Mesothelial cell of epicardium (in vitro differentiated cells): ENCODE measurements around the gene INTS6. TPM values are rescaled to one million over a fixed set of nuclear protein-coding genes. Genes with fewer than 3 reads are reported as not detected.

Experiments
- DNase-seq, 2 experiments: peaks; one replicate each; pipeline ENCODE4 v3.0.0; 2021; ENCODE audit warnings: low spot score in 2 of 2; ENCODE audit not compliant: unreplicated experiment in 2 of 2
- H3K27ac Mint-ChIP-seq: 2 replicates; pipeline ENCODE4 v1.8.0; 2021; ENCODE audit warnings: mixed read lengths
- H3K27me3 Mint-ChIP-seq: 2 replicates; pipeline ENCODE4 v1.8.0; 2021; ENCODE audit warnings: low read depth, mixed read lengths
- H3K36me3 Mint-ChIP-seq: 2 replicates; pipeline ENCODE4 v1.8.0; 2021; ENCODE audit warnings: mixed read lengths
- H3K4me1 Mint-ChIP-seq: 2 replicates; pipeline ENCODE4 v1.8.0; 2021; ENCODE audit warnings: mixed read lengths
- H3K4me3 Mint-ChIP-seq: 2 replicates; pipeline ENCODE4 v1.8.0; 2021; ENCODE audit warnings: mild to moderate bottlenecking, moderate library complexity, mixed read lengths
- H3K9me3 Mint-ChIP-seq: 2 replicates; pipeline ENCODE4 v1.8.0; 2021; ENCODE audit warnings: mixed read lengths
- total RNA-seq: library from RNA; stranded (reverse); gene quantifications from 3 replicates; pipeline ENCODE4 v1.2.1, GENCODE V29; 2021
- TF ChIP-seq, protein P1 (sequence below): fragments of 200-600 bp; sonication (generic); IDR thresholded peaks from one replicate; pipeline ENCODE4 v1.5.0; 2021; ENCODE audit warnings: antibody characterized with exemption; ENCODE audit not compliant: unreplicated experiment

INTS6 gene
- total RNA-seq, 1 donor from 2014 or later = 38.1 TPM

DNA sequence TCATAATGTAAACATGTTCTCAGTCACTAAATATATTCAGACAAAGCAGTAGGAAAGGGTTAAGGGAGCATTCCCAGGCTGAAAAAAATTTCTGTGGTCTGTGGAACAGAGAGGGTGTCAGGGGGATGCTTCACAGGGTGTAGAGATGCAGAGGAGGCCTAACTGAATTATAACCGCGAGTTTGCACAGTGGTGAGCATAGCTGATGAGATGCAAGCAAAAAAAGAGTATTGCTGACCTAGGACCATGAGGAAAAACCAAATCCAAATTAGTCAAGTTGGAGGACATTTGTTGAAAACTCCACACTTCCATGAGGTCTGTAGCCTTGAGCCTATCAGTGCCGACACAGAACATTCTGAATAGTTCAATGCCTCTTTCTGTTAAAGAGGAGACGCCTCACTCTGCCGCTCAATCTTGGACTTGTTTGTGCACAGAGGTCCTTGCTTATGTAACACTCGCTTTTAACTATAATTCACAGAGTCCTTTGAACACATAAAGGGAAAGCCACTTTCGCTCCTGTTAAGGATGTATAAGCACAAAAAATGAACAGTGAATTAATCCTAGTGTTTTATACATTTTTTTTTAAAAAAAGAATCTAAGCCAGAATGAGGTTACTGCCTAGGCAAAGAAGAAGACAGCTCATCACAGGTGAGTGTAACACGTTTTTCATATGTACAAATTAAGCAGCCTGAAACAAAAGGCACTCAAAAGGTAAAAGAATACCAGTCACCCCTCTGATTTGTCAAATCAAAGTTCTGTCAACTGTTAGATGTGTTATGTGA is 25.8 kb upstream of the INTS6 start:
- Mint-ChIP-seq H3K27me3 (no peaks in the 10 kb centered on the region), H3K36me3 (no peaks in the 10 kb centered on the region), H3K4me1 (no peaks in the 10 kb centered on the region), H3K27ac (no peak overlapping the region), H3K4me3 (no peak overlapping the region), H3K9me3 (peaks cover 2% of the 10 kb centered on the region)
- DNase-seq = no peak
- TF ChIP-seq, protein P1, sequence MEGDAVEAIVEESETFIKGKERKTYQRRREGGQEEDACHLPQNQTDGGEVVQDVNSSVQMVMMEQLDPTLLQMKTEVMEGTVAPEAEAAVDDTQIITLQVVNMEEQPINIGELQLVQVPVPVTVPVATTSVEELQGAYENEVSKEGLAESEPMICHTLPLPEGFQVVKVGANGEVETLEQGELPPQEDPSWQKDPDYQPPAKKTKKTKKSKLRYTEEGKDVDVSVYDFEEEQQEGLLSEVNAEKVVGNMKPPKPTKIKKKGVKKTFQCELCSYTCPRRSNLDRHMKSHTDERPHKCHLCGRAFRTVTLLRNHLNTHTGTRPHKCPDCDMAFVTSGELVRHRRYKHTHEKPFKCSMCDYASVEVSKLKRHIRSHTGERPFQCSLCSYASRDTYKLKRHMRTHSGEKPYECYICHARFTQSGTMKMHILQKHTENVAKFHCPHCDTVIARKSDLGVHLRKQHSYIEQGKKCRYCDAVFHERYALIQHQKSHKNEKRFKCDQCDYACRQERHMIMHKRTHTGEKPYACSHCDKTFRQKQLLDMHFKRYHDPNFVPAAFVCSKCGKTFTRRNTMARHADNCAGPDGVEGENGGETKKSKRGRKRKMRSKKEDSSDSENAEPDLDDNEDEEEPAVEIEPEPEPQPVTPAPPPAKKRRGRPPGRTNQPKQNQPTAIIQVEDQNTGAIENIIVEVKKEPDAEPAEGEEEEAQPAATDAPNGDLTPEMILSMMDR = no peak

DNA sequence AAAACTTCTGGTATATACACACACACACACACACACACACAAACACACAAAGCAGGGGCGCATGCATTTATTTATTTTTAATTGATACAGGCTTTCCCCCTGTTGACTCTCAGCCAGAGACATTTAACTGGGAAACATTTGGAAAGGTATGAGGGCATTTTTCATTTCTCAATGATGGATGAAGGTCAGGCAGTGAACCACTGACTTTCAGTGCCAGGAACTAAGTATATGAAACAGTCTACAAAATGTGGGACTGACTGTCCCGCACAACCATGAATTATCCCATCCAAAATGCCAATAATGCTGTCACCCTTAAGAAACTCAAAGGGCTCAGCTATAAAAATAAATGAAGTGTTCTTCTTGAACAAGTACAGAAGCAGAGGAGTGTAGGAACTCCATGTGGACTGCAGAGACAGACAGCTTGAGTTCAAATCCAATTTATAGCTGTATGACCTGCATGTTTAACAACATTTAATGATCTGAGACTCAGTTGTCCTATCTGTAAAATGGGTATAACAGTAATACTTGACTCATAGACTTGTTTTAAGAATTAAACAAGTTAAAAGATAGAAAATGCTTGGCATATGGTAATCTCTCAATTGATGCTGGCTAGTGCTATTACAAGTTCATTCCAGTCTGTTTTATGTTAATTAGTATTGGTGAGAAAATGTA is 25.0 kb upstream of the INTS6 start:
- Mint-ChIP-seq H3K27me3 (no peaks in the 10 kb centered on the region), H3K27ac (no peak overlapping the region), H3K9me3 (no peaks in the 10 kb centered on the region), H3K4me3 (no peak overlapping the region), H3K36me3 (no peaks in the 10 kb centered on the region), H3K4me1 (no peaks in the 10 kb centered on the region)
- no peak for DNase-seq
- TF ChIP-seq, protein P1 = no peak

GRCh38 chr13:51477149-51477548 is 24.3 kb upstream of the INTS6 start:
- Mint-ChIP-seq H3K9me3 (no peaks in the 10 kb centered on the region), H3K27me3 (no peaks in the 10 kb centered on the region), H3K4me1 (no peaks in the 10 kb centered on the region), H3K27ac (no peak overlapping the region), H3K36me3 (no peaks in the 10 kb centered on the region), H3K4me3 (no peak overlapping the region)
- TF ChIP-seq, protein P1 = no peak
- DNase-seq = no peak

GRCh38 chr13:51475727-51476501 is 23.1 kb upstream of the INTS6 start:
- H3K27ac Mint-ChIP-seq = no peak overlapping the region
- H3K4me3 Mint-ChIP-seq = no peak overlapping the region
- no peaks in the 10 kb centered on the region for H3K36me3 Mint-ChIP-seq
- TF ChIP-seq, protein P1 = no peak
- no peaks in the 10 kb centered on the region for H3K4me1 Mint-ChIP-seq
- H3K9me3 Mint-ChIP-seq = no peaks in the 10 kb centered on the region
- no peak for DNase-seq
- no peaks in the 10 kb centered on the region for H3K27me3 Mint-ChIP-seq

- no peak for DNase-seq
- Mint-ChIP-seq H3K4me1 (no peaks in the 10 kb centered on the region), H3K4me3 (no peak overlapping the region), H3K27me3 (no peaks in the 10 kb centered on the region), H3K36me3 (no peaks in the 10 kb centered on the region), H3K27ac (no peak overlapping the region), H3K9me3 (no peaks in the 10 kb centered on the region)
- TF ChIP-seq, protein P1 = no peak
These were observed 17.0 kb upstream of the INTS6 start for GRCh38 chr13:51469790-51470189.
